SK-N-SH (cell line): ENCODE results near the gene SIRPA. TPM values are rescaled to one million over a fixed set of nuclear protein-coding genes. Genes with fewer than 3 reads are reported as not detected.
"Not testable (repeated sequence)": the region's sequence is repeated elsewhere in the genome, so short reads cannot be mapped to it uniquely, and the experiment has no call there.

Experiments
- CTCF ChIA-PET: fragments of 300-600, 350-600 bp; formaldehyde crosslinking; extraction: SDS; loops from one replicate; lab custom pipeline; 2021; lab: Yijun Ruan, JAX
- POLR2A ChIA-PET: fragments of 350-600 bp; sonication (Branson Sonifier 250); formaldehyde crosslinking; extraction: SDS; loops from one replicate; lab custom pipeline; 2020; ENCODE audit warnings: antibody characterized with exemption, inconsistent platforms; lab: Yijun Ruan, JAX
- DNase-seq: peaks from one replicate; pipeline ENCODE4 v3.0.0; 2012
- H2AFZ ChIP-seq: fragments of 200-600 bp; sonication (generic); 2 replicates; pipeline ENCODE4 v1.8.1; 2016; ENCODE audit warnings: antibody characterized with exemption, mild to moderate bottlenecking, low read depth
- H3F3A ChIP-seq: fragments of 200-600 bp; sonication (generic); replicated peaks from 2 replicates; pipeline ENCODE3; 2016; ENCODE audit warnings: antibody characterized with exemption, mild to moderate bottlenecking; ENCODE audit not compliant: insufficient read depth
- H3K27ac ChIP-seq, 2 experiments: fragments of 200-500 bp in 1 of 2; fragments of 200-600 bp in 1 of 2; sonication (Bioruptor generic) in 1 of 2; sonication (generic), shearing (Covaris generic) in 1 of 2; 2 replicates each; pipeline versions ENCODE4 v1.5.1 to v1.6.1; 2014 to 2016; ENCODE audit warnings: low read depth in 2 of 2, inconsistent platforms in 1 of 2, low read length in 1 of 2, mild to moderate bottlenecking in 1 of 2, mixed read lengths in 1 of 2
- H3K27me3 ChIP-seq: fragments of 200-600 bp; sonication (generic), shearing (Covaris generic); 2 replicates; pipeline ENCODE4 v1.6.1; 2016; ENCODE audit warnings: mixed run types; ENCODE audit not compliant: insufficient read depth
- H3K36me3 ChIP-seq, 2 experiments: fragments of 200-500 bp in 1 of 2; fragments of 200-600 bp in 1 of 2; sonication (Bioruptor generic) in 1 of 2; sonication (generic) in 1 of 2; replicated peaks in 1 of 2; 2 replicates each; pipeline versions ENCODE3 to v1.5.1; 2014 to 2016; ENCODE audit warnings: low read length in 1 of 2, mild to moderate bottlenecking in 1 of 2; ENCODE audit not compliant: insufficient read depth in 2 of 2, control insufficient read depth in 1 of 2
- H3K4me1 ChIP-seq, 2 experiments: fragments of 200-500 bp in 1 of 2; fragments of 200-600 bp in 1 of 2; sonication (Bioruptor generic) in 1 of 2; sonication (generic), shearing (Covaris generic) in 1 of 2; 2 replicates each; pipeline versions ENCODE4 v1.5.1 to v1.6.1; 2014 to 2016; ENCODE audit warnings: low read depth in 1 of 2, low read length in 1 of 2, mixed run types in 1 of 2; ENCODE audit not compliant: insufficient read depth in 2 of 2, control insufficient read depth in 1 of 2
- H3K4me2 ChIP-seq: fragments of 200-600 bp; sonication (generic), shearing (Covaris generic); 2 replicates; pipeline ENCODE4 v1.6.1; 2017; ENCODE audit warnings: mixed run types
- H3K4me3 ChIP-seq, 2 experiments: fragments of 200-500 bp in 1 of 2; fragments of 200-600 bp in 1 of 2; sonication (Bioruptor generic) in 1 of 2; sonication (generic), shearing (Covaris generic) in 1 of 2; 2 replicates each; pipeline versions ENCODE4 v1.5.1 to v1.8.1; 2014 to 2016; ENCODE audit warnings: low read depth in 2 of 2, inconsistent platforms in 1 of 2, low read length in 1 of 2, mild to moderate bottlenecking in 1 of 2, mixed read lengths in 1 of 2, moderate library complexity in 1 of 2
- H3K79me2 ChIP-seq: fragments of 200-600 bp; sonication (generic); 2 replicates; pipeline ENCODE4 v1.8.1; 2017; ENCODE audit warnings: mild to moderate bottlenecking; ENCODE audit not compliant: insufficient read depth
- H3K9ac ChIP-seq: fragments of 200-600 bp; sonication (generic); 2 replicates; pipeline ENCODE4 v1.6.1; 2017; ENCODE audit warnings: mixed run types
- H3K9me2 ChIP-seq: fragments of 200-600 bp; sonication (generic); 2 replicates; pipeline ENCODE4 v1.6.1; 2017; ENCODE audit warnings: mixed run types
- H3K9me3 ChIP-seq: fragments of 200-600 bp; sonication (generic); 2 replicates; pipeline ENCODE4 v1.6.1; 2017; ENCODE audit warnings: mixed run types, mild to moderate bottlenecking, moderate library complexity
- H4K20me1 ChIP-seq: fragments of 200-600 bp; sonication (generic); 2 replicates; pipeline ENCODE4 v1.6.1; 2017; ENCODE audit warnings: mild to moderate bottlenecking, mixed run types; ENCODE audit not compliant: insufficient read depth
- CTCF ChIP-seq: fragments of 200-600 bp; sonication (generic); IDR thresholded peaks from 2 replicates; pipeline ENCODE4 v1.6.1; 2017; ENCODE audit warnings: antibody characterized with exemption, mild to moderate bottlenecking, moderate library complexity
- ELF1 ChIP-seq: IDR thresholded peaks from 2 replicates; pipeline ENCODE4 v1.4.0; 2012
- EP300 ChIP-seq, 2 experiments: IDR thresholded peaks; 2 replicates each; pipeline versions ENCODE4 v1.4.0 to v1.6.1; 2012; ENCODE audit warnings: borderline replicate concordance in 1 of 2, low read depth in 1 of 2, low read length in 1 of 2
- EZH2phosphoT487 ChIP-seq: fragments of 200-600 bp; sonication (generic); IDR thresholded peaks from 2 replicates; pipeline ENCODE4 v1.6.1; 2017; ENCODE audit warnings: low read depth, mixed run types, mild to moderate bottlenecking, antibody characterized with exemption, moderate library complexity, borderline replicate concordance
- FOXJ3 ChIP-seq: sonication (generic); formaldehyde crosslinking; IDR thresholded peaks from 2 replicates; pipeline ENCODE4 v1.5.1; 2020; ENCODE audit warnings: mild to moderate bottlenecking, missing genetic modification reagents
- GATA2 ChIP-seq: sonication (generic); formaldehyde crosslinking; IDR thresholded peaks from 2 replicates; pipeline ENCODE4 v1.5.0; 2020; ENCODE audit warnings: mild to moderate bottlenecking, missing genetic modification reagents
- IRF3 ChIP-seq: fragments of 150-350 bp; IDR thresholded peaks from 2 replicates; pipeline ENCODE4 v1.6.1; 2016; ENCODE audit warnings: mild to moderate bottlenecking, low read depth, low read length
- MAX ChIP-seq: IDR thresholded peaks from 2 replicates; pipeline ENCODE4 v1.4.0; 2012; ENCODE audit warnings: low read depth
- MEF2A ChIP-seq: IDR thresholded peaks from 2 replicates; pipeline ENCODE4 v1.4.0; 2012; ENCODE audit warnings: low read depth, borderline replicate concordance
- PBX3 ChIP-seq: IDR thresholded peaks from 2 replicates; pipeline ENCODE4; 2012
- POLR2AphosphoS5 ChIP-seq: IDR thresholded peaks from 2 replicates; pipeline ENCODE4 v1.6.1; 2012; ENCODE audit warnings: low read depth, low read length
- RCOR1 ChIP-seq: fragments of 150-350 bp; IDR thresholded peaks from 2 replicates; pipeline ENCODE4 v1.6.1; 2017; ENCODE audit warnings: antibody characterized with exemption, low read length
- SIN3A ChIP-seq: IDR thresholded peaks from 2 replicates; pipeline ENCODE4 v1.6.1; 2012; ENCODE audit warnings: low read depth, mild to moderate bottlenecking, low read length, moderate library complexity, borderline replicate concordance
- SMC3 ChIP-seq: IDR thresholded peaks from 2 replicates; pipeline ENCODE4 v1.6.1; 2012; ENCODE audit warnings: low read depth, low read length, improper control_type of control experiment
- USF2 ChIP-seq: fragments of 150-350 bp; IDR thresholded peaks from 2 replicates; pipeline ENCODE4 v1.6.1; 2017; ENCODE audit warnings: antibody characterized with exemption, low read length, low read depth, borderline replicate concordance
- YY1 ChIP-seq: IDR thresholded peaks from 2 replicates; pipeline ENCODE4 v1.4.0; 2012; ENCODE audit warnings: low read depth, mild to moderate bottlenecking
- ZBTB33 ChIP-seq: IDR thresholded peaks from 2 replicates; pipeline ENCODE4 v1.4.0; 2012; ENCODE audit warnings: low read depth, borderline replicate concordance
- WGBS: methylation state at CpG from one replicate; pipeline ENCODE4 v1.1.6; 2017; ENCODE audit warnings: low lambda C conversion rate; 5-methylcytosine and 5-hydroxymethylcytosine counted together
- polyA plus RNA-seq, 3 experiments: library from polyadenylated mRNA; depleted of rRNA; stranded (reverse); fragments of >200 nt; gene quantifications; 2 replicates each; pipeline ENCODE4 v1.2.3, GENCODE V29; 2012

The SIRPA gene
- polyA plus RNA-seq, 1 of the 3 experiments (the other 2 are of a cell fraction): 9.1 TPM

GRCh38 chr20:1920826-1921225 is 25.6 kb downstream of the SIRPA start (continued):
- TF ChIP-seq IRF3: no peak
- TF ChIP-seq YY1: no peak

GRCh38 chr20:1921985-1922384 is 26.8 kb downstream of the SIRPA start:
- H3K36me3 ChIP-seq, H3K9me2 ChIP-seq, H3K9ac ChIP-seq, H4K20me1 ChIP-seq, H3K27ac ChIP-seq, H3F3A ChIP-seq, H3K4me2 ChIP-seq, H3K9me3 ChIP-seq, POLR2A ChIA-PET, DNase-seq, H3K79me2 ChIP-seq, H3K27me3 ChIP-seq, H3K4me3 ChIP-seq, H2AFZ ChIP-seq, H3K4me1 ChIP-seq: not testable (repeated sequence)
- CTCF ChIA-PET: interaction anchor here (0.8 kb wide), 1 partner anchor 171 kb away, joined by 3 read pairs; no protein-coding TSS in a partner anchor
- WGBS: 75% methylated on average over 4 of the region's 4 CpGs

- Histone ChIP-seq H3K9me3 (no peaks in the 10 kb centered on the region), H2AFZ (no peak overlapping the region), H3K4me3 (no peak overlapping the region), H3K4me2 (no peak overlapping the region), H3K27ac (no peak overlapping the region), H4K20me1 (no peaks in the 10 kb centered on the region), H3K79me2 (no peaks in the 10 kb centered on the region), H3K9ac (no peak overlapping the region), H3F3A (no peaks in the 10 kb centered on the region), H3K4me1 (no peaks in the 10 kb centered on the region; a peak in 1 of 4 replicates), H3K36me3 (peaks cover 0 to 9% of the 10 kb centered on the region in 2 experiments), H3K9me2 (no peaks in the 10 kb centered on the region), H3K27me3 (no peaks in the 10 kb centered on the region)
- ChIA-PET CTCF (interaction anchor here (0.8 kb wide), 1 partner anchor 171 kb away, joined by 3 read pairs; no protein-coding TSS in a partner anchor), POLR2A (no interaction called here)
- TF ChIP-seq EZH2phosphoT487 (no peak), USF2 (no peak), ELF1 (no peak), GATA2 (CRISPR knock-in tag) (no peak), PBX3 (no peak), SMC3 (no peak), CTCF (no peak), EP300 (IDR thresholded peaks at IDR 0.05; ENCODE audit: borderline replicate concordance in 1 of 2, low read depth in 1 of 2, low read length in 1 of 2) (no peak), FOXJ3 (CRISPR knock-in tag) (no peak), MEF2A (no peak), MAX (no peak), ZBTB33 (no peak), POLR2AphosphoS5 (no peak), RCOR1 (no peak), SIN3A (no peak)
- DNase-seq: no peak
Observed at GRCh38 chr20:1922786-1923185, 27.6 kb downstream of the SIRPA start.
